Rectal smooth muscle tissue (tissue), 1 donor: Measurements from ENCODE around the gene XNDC1N.
"Not testable (repeated sequence)": the region's sequence is repeated elsewhere in the genome, so short reads cannot be mapped to it uniquely, and the experiment has no call there.

Experiments used
- H3K27ac ChIP-seq: one replicate; pipeline ENCODE4 v1.7.0; 2013; ENCODE audit warnings: low read depth, low read length, inconsistent platforms
- H3K27me3 ChIP-seq: one replicate; pipeline ENCODE4 v1.7.0; 2013; ENCODE audit warnings: low read length; ENCODE audit not compliant: control insufficient read depth, insufficient read depth
- H3K36me3 ChIP-seq: one replicate; pipeline ENCODE4 v1.7.0; 2013; ENCODE audit warnings: low read length; ENCODE audit not compliant: control insufficient read depth, insufficient read depth
- H3K4me1 ChIP-seq: one replicate; pipeline ENCODE4 v1.7.0; 2013; ENCODE audit warnings: low read length; ENCODE audit not compliant: control insufficient read depth, insufficient read depth
- H3K4me3 ChIP-seq: one replicate; pipeline ENCODE4 v1.7.0; 2013; ENCODE audit warnings: low read length
- H3K9ac ChIP-seq: one replicate; pipeline ENCODE4 v1.7.0; 2013; ENCODE audit warnings: low read length

XNDC1N gene

GRCh38 chr11:71928737-71929443, 496 bp upstream of the XNDC1N start, which contains the start of gene RNF121:
TSS of gene RNF121 (plus strand) at chr11:71929046. CDS start at chr11:71929062, 16 bp downstream.
- Histone ChIP-seq H3K9ac (peak within 1 kb of the TSS; percentile 78), H3K27me3 (no peaks in the 10 kb centered on the region), H3K27ac (peak within 1 kb of the TSS; percentile 94), H3K4me1 (peaks cover 13% of the 10 kb centered on the region), H3K4me3 (peak within 1 kb of the TSS; percentile 100), H3K36me3 (no peaks in the 10 kb centered on the region)

- H3K4me3 ChIP-seq, result no peak overlapping the region
- H3K4me1 ChIP-seq, result no peaks in the 10 kb centered on the region
- H3K36me3 ChIP-seq, result peaks cover 6% of the 10 kb centered on the region
- H3K27me3 ChIP-seq, result no peaks in the 10 kb centered on the region
- no peak overlapping the region for H3K27ac ChIP-seq
- H3K9ac ChIP-seq, result no peak overlapping the region
Measured at GRCh38 chr11:71917646-71918140, 10.7 kb downstream of the XNDC1N start.

GRCh38 chr11:71914617-71915189, 13.7 kb downstream of the XNDC1N start:
- H3K4me3 ChIP-seq, result no peak overlapping the region
- no peaks in the 10 kb centered on the region for H3K27me3 ChIP-seq
- peaks cover 4% of the 10 kb centered on the region for H3K36me3 ChIP-seq
- no peaks in the 10 kb centered on the region for H3K4me1 ChIP-seq
- H3K9ac ChIP-seq, result no peak overlapping the region
- no peak overlapping the region for H3K27ac ChIP-seq

GRCh38 chr11:71913756-71914526, 14.5 kb downstream of the XNDC1N start:
- Histone ChIP-seq H3K36me3 (peaks cover 4% of the 10 kb centered on the region), H3K9ac (no peak overlapping the region), H3K27me3 (no peaks in the 10 kb centered on the region), H3K4me3 (no peak overlapping the region), H3K27ac (no peak overlapping the region), H3K4me1 (no peaks in the 10 kb centered on the region)

- H3K36me3 ChIP-seq, H3K4me1 ChIP-seq, H3K4me3 ChIP-seq, H3K27ac ChIP-seq, H3K27me3 ChIP-seq, H3K9ac ChIP-seq: not testable (repeated sequence)
Measured at GRCh38 chr11:71911986-71912340, 16.4 kb downstream of the XNDC1N start.

- H3K36me3 ChIP-seq, result not testable (repeated sequence)
Measured at GRCh38 chr11:71911321-71911985, 16.9 kb downstream of the XNDC1N start.

GRCh38 chr11:71910775-71911174, 17.6 kb downstream of the XNDC1N start:
- not testable (repeated sequence) for H3K36me3 ChIP-seq, H3K9ac ChIP-seq, H3K27ac ChIP-seq, H3K27me3 ChIP-seq, H3K4me1 ChIP-seq, H3K4me3 ChIP-seq

More at GRCh38 chr11:71911321-71911985, 16.9 kb downstream of the XNDC1N start:
- not testable (repeated sequence) for H3K4me3 ChIP-seq, H3K9ac ChIP-seq, H3K27ac ChIP-seq, H3K27me3 ChIP-seq, H3K4me1 ChIP-seq

GRCh38 chr11:71908218-71908617, 20.2 kb downstream of the XNDC1N start:
- no peak overlapping the region for H3K9ac ChIP-seq
- H3K36me3 ChIP-seq, result no peaks in the 10 kb centered on the region
- no peaks in the 10 kb centered on the region for H3K27me3 ChIP-seq
- no peak overlapping the region for H3K4me3 ChIP-seq
- H3K27ac ChIP-seq, result no peak overlapping the region
- no peaks in the 10 kb centered on the region for H3K4me1 ChIP-seq

GRCh38 chr11:71901137-71901536, 27.3 kb downstream of the XNDC1N start:
- not testable (repeated sequence) for H3K4me1 ChIP-seq, H3K27ac ChIP-seq, H3K36me3 ChIP-seq, H3K9ac ChIP-seq, H3K27me3 ChIP-seq, H3K4me3 ChIP-seq

GRCh38 chr11:71895961-71896360, 32.4 kb downstream of the XNDC1N start:
- Histone ChIP-seq H3K27ac (no peak overlapping the region), H3K4me1 (no peaks in the 10 kb centered on the region), H3K9ac (no peak overlapping the region), H3K4me3 (no peak overlapping the region), H3K27me3 (no peaks in the 10 kb centered on the region), H3K36me3 (no peaks in the 10 kb centered on the region)

GRCh38 chr11:71889181-71889872, 39.1 kb downstream of the XNDC1N start:
- H3K4me1 ChIP-seq, H3K36me3 ChIP-seq, H3K4me3 ChIP-seq, H3K9ac ChIP-seq, H3K27me3 ChIP-seq, H3K27ac ChIP-seq: not testable (repeated sequence)
